IPS-NIHi7 (cell line): ENCODE results near the gene UTS2R.
A peak's percentile ranks its signal among the peaks of the same experiment; 100 is the strongest.
"Not testable (repeated sequence)": the region's sequence is repeated elsewhere in the genome, so short reads cannot be mapped to it uniquely, and the experiment has no call there.

Experiments
- DNase-seq: peaks from one replicate; pipeline ENCODE4 v3.0.0; 2012; ENCODE audit warnings: mixed read lengths; ENCODE audit errors: extremely low spot score

UTS2R gene

GRCh38 chr17:82354804-82355308 lies 16.7 kb upstream of the UTS2R start:
- no peak for DNase-seq

GRCh38 chr17:82355770-82356427 lies 15.7 kb upstream of the UTS2R start:
- DNase-seq = no peak

GRCh38 chr17:82356845-82357355 lies 14.7 kb upstream of the UTS2R start:
- DNase-seq = peak; percentile 64

GRCh38 chr17:82357394-82357793 lies 14.2 kb upstream of the UTS2R start:
- DNase-seq = no peak

- no peak for DNase-seq
Measured at GRCh38 chr17:82358465-82359350, 12.9 kb upstream of the UTS2R start, which contains the start of gene TEX19. TSS of gene TEX19 (plus strand) at chr17:82359247. CDS start at chr17:82362151, 2,904 bp downstream.

- not testable (repeated sequence) for DNase-seq
Measured at GRCh38 chr17:82359451-82360074, 12.0 kb upstream of the UTS2R start.

- DNase-seq = no peak
Measured at GRCh38 chr17:82361885-82362633, 9.5 kb upstream of the UTS2R start.

GRCh38 chr17:82365606-82366295 lies 5.8 kb upstream of the UTS2R start:
- DNase-seq = no peak

GRCh38 chr17:82366749-82367148 lies 4.8 kb upstream of the UTS2R start:
- DNase-seq = no peak

- peak; percentile 50 for DNase-seq
Measured at GRCh38 chr17:82367724-82368524, 3.6 kb upstream of the UTS2R start.

- DNase-seq = no peak
Measured at GRCh38 chr17:82369211-82369610, 2.4 kb upstream of the UTS2R start.

GRCh38 chr17:82370471-82371332 lies 863 bp upstream of the UTS2R start:
- no peak for DNase-seq

GRCh38 chr17:82372249-82373071 lies 895 bp downstream of the UTS2R start:
- no peak for DNase-seq

- DNase-seq = not testable (repeated sequence)
Measured at GRCh38 chr17:82373072-82373452, 1.5 kb downstream of the UTS2R start.

GRCh38 chr17:82373731-82374625 lies 2.4 kb downstream of the UTS2R start:
- no peak for DNase-seq

- DNase-seq = no peak
Measured at GRCh38 chr17:82374626-82375331, 3.2 kb downstream of the UTS2R start.
